Measurements from ENCODE around the gene TNNT1.

- TF ChIP-seq CTCF (IDR thresholded peaks at IDR 0.05; ENCODE audit: insufficient read depth, low read length, poor library complexity, severe bottlenecking): no peak
- TF ChIP-seq EZH2phosphoT487 (conservative IDR thresholded peaks at IDR 0.05; ENCODE audit: low read length): no peak
Measured at GRCh38 chr19:55085923-55086715, 62.9 kb downstream of the TNNT1 start.
